NB4 (cell line): Measurements from ENCODE around the gene POPDC2.

ENCODE experiments used
- POLR2A ChIP-seq: IDR thresholded peaks from 2 replicates; pipeline ENCODE4 v1.6.1; 2011; ENCODE audit warnings: mild to moderate bottlenecking; ENCODE audit not compliant: insufficient read length; ENCODE audit errors: extremely low read depth
- TF ChIP-seq, protein P1 (sequence below): IDR thresholded peaks from one replicate; pipeline ENCODE4 v1.5.1; 2012; ENCODE audit warnings: low read depth, low read length
- TF ChIP-seq, protein P2 (sequence below): IDR thresholded peaks from 2 replicates; pipeline ENCODE4 v1.6.1; 2011; ENCODE audit warnings: low read depth, low read length

DNA sequence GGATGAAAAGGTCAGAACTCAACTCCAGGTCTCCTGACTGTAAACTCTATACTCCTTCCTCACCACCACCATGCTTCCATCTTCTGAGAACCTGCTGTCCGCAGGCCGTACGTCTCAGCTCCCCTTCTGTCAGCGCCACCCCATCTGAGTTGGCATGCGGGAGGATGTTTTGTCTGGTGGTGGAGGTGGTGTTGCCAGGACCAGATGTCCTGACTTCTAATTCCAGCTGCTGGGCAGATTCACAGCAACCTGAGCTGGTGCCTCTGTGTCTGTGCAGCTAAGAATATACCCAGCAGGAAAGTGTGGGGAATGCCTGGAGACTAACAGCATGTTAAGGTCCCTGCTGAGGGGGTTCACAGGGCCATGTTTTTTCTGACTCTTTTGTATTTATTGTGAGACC is 39.5 kb downstream of the POPDC2 start:
- TF ChIP-seq, protein P1, sequence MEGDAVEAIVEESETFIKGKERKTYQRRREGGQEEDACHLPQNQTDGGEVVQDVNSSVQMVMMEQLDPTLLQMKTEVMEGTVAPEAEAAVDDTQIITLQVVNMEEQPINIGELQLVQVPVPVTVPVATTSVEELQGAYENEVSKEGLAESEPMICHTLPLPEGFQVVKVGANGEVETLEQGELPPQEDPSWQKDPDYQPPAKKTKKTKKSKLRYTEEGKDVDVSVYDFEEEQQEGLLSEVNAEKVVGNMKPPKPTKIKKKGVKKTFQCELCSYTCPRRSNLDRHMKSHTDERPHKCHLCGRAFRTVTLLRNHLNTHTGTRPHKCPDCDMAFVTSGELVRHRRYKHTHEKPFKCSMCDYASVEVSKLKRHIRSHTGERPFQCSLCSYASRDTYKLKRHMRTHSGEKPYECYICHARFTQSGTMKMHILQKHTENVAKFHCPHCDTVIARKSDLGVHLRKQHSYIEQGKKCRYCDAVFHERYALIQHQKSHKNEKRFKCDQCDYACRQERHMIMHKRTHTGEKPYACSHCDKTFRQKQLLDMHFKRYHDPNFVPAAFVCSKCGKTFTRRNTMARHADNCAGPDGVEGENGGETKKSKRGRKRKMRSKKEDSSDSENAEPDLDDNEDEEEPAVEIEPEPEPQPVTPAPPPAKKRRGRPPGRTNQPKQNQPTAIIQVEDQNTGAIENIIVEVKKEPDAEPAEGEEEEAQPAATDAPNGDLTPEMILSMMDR = no peak
- TF ChIP-seq POLR2A = no peak
- TF ChIP-seq, protein P2, sequence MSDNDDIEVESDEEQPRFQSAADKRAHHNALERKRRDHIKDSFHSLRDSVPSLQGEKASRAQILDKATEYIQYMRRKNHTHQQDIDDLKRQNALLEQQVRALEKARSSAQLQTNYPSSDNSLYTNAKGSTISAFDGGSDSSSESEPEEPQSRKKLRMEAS = no peak
